ENCODE data around the gene GZF1.

The GZF1 gene

DNA sequence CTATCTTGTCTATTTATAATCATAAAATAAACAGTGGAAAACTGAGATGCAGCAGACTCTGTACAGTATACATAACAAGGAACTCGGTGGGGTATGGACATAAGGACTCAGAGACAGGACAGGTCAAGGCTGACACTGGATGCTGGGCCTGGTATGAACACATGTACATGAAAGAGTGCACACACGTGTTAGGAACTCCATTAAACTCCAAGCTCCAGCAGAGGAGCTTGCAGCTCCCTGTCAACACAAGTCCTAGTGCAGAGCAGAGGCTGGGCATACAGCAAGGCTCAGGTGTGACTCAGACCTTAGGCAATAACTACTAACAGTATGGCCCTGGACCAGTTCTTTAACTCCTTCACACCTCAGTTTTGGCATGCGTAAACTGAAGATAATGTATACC, 42.2 kb downstream of the GZF1 start:
- no peak for DNase-seq (ENCODE audit: low read depth in 1 of 2, low spot score in 1 of 2)

DNA sequence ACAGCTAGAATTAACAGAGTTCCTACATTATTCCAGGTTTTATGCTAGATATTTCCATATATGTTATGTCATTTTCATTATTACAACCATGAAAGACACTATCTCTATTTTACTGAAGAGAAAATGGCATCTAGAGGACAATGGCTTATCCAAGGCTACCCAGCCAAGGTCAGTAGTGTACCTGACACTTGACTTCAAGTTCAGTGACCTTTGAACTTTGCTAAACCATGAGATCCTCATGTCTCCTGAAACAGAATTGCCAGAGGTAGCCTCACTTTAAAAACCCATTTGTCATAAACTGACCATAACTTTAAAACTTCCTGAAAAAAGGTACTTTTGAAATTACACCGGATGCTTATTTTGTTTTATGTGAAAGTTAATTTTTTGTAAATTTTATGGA, 44.9 kb downstream of the GZF1 start:
- no peak for DNase-seq (ENCODE audit: low read depth in 1 of 2, low spot score in 1 of 2)

DNA sequence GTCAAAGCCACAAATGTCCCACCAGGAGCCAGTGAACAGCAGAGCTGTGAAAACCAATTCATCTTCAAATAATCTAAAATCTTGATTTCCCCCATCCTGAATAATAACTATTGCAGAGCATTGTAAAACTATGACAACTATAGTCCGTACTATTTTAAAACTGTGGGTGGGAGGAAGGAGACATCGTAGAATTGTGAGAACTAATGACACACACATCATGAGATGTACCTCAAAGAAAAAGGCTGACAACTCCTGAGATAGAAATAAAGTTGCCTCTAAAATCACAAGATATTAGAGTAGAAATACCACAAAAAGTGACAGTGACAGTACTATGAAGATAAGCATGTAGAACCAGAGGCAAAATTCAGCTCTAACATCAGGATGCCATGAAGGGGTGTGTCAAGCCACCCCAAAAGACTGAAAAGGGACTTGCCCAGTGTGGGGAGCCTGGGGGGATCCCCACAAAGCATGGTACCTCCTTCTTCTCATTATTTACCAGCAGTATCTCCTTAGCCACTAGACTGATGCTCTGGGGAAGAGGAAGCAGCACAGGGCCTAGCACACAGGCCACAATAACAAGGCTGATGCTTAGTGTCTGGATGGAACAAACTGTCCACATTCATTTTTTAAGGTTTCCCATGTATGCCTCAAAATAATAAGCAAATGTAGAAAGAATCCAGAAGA, 45.9 kb downstream of the GZF1 start:
- DNase-seq (ENCODE audit: low read depth in 1 of 2, low spot score in 1 of 2), result no peak

DNA sequence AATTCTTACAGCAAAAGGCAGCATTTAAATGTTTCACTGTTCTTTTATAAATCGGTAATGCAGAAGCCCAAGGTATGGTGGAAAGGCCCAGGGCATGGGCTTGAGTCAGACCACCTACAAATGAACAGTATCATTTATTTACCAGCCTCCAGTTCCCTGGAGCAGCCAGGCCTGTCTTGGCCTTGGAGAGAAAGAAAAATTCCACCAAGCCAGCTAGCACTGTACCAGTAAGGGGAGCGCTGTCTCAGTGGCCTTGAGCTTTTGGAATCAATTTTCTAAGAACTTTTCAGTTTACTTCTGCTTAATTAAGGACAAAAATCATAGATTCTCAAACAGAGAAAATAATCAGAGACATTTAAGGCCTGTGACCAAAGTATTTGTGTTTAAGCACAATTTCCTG, 47.0 kb downstream of the GZF1 start:
- DNase-seq (ENCODE audit: low read depth in 1 of 2, low spot score in 1 of 2), result no peak

DNA sequence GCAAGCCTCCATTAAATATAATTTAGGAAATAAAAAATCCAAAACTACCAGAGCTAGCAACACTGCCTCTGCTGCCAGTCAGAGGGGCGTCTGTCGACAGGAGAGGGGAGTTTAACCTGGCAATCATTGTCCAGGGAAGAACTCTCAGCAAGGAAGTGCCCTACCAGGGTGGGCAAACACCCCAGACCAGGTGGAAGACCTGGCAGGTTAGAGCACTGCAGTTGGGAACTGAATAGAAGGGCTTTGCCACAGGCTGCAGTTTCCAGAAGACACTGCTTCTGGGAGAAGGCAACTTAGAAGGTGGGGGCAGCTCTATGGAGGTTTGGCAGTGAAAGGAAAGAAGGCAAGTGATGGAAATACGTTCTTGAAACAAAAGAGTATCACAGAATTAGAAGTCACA, 47.8 kb downstream of the GZF1 start:
- DNase-seq (ENCODE audit: low read depth in 1 of 2, low spot score in 1 of 2), result no peak

DNA sequence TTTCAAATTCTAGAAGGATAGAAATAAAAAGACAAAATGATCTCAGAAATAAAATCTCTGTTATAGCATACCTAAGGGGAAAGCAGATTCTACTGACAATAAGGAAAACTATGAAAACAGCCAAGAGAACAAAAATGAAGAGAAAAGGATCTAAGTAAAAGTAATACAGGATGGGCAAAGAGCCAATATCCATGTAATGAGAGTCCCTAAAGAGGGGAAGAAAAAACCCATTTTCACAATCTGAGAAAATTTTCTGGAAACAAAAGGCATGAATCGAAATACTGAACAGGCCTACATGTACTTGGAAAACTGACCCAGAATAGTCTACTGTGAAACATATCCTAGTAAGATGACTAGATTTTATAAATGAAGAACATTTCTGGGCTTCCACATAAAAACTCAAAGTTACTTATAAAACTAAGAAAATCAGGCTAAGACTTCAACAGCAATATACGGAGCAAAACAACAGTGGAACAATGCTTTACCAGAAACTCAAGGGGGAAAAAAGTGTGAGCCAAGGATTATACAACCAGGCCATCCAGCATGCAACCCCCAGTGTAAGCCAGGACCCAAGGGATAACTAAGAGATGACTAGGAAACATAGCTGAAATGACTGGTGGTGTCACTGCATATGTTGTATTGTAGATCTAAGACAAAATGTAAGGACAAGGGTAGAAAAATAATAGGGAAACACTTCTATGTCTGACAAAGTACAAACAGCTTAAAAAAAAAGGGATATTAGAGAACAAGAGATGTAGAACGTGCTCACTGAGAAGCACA, 49.1 kb downstream of the GZF1 start:
- no peak for DNase-seq (ENCODE audit: low read depth in 1 of 2, low spot score in 1 of 2)

DNA sequence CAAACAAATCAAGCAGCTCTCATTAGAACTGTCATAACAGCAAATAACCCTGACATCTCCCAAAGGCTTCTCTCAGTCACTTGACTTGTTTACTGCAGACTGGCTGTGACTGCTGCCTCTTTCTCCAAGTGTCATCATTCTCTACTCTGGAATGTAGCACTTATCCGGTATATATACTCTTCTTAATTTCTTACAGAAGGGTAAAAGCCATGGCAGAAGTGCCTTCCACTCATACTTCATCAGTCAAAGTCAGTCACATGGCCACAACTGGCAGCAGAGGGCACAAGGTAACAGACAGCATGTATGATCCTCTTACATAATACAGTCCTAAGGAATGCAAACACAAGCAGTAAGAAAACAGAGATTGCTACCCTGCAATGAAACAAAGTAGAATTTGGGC, 50.0 kb downstream of the GZF1 start:
- no peak for DNase-seq (ENCODE audit: low read depth in 1 of 2, low spot score in 1 of 2)

DNA sequence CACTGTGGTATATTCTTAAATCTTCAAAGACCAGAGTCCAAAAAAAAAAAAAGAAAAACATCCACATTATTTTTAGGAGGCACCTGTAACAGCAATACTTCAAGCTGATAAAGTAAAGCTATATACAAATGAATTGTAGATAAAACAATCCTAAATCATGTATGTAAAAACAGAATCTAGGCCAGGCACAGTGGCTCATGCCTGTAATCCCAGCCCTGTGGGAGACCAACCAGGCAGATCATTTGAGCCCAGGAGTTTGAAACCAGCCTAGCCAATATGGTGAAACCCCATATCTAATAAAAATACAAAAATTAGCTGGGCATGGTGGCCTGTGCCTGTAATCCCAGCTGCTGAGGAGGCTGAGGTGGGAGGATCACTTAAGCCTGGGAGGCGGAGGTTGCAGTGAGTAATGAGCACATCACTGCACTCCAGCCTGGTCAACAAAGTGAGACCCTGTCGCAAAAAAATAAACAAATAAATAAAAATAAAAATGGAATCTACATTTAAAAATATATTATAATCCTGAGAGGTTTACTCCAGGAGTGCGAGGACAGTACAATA, 52.0 kb downstream of the GZF1 start:
- DNase-seq (ENCODE audit: low read depth in 1 of 2, low spot score in 1 of 2), result no peak

DNA sequence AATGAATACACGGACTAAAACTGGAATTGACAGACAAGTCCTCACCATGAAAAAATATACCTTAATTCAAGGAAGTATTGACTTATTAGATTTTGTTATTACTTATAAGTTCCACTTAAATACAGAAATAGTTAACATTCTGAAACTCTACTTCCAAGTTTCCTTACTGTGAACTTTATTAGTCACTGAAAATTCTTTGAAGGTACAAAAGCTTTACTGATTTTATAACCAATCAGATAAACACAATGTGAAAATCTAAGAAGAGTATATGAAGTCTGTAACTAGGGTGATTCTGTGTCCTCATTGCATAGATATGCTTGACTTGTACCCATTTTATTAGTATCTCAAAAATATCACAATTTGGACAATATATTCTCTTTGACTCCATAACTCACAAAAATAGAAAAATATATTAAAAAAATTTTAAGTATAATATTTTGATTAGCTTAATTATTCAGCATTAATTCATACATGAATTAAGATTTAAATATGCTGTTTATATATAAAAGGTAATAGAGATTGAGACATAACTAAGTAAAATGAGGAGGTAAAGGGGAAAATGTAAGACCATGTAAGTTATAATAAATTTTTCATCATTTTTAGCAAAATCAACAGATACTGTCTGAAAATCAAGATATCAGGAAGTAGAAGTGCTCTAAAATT, 52.7 kb downstream of the GZF1 start:
- no peak for DNase-seq (ENCODE audit: low read depth in 1 of 2, low spot score in 1 of 2)

DNA sequence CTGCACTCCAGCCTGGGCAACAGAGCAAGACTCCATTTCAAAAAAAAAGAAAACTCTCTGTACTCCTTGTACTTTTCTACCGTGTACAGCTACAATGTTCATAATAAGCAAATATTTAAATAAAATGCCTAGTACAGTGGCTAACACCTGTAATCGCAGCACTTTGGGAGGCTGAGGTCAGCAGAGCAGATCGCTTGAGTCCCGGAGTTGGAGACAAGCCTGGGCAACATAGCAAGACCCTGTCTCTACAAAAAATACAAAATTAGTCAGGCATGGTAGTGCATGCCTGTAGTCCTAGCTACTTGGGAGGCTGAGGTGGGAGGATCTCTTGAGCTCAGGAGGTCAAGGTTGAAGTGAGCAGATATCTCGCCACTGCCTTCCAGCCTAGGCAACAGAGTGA, 53.6 kb downstream of the GZF1 start:
- DNase-seq (ENCODE audit: low read depth in 1 of 2, low spot score in 1 of 2), result no peak

DNA sequence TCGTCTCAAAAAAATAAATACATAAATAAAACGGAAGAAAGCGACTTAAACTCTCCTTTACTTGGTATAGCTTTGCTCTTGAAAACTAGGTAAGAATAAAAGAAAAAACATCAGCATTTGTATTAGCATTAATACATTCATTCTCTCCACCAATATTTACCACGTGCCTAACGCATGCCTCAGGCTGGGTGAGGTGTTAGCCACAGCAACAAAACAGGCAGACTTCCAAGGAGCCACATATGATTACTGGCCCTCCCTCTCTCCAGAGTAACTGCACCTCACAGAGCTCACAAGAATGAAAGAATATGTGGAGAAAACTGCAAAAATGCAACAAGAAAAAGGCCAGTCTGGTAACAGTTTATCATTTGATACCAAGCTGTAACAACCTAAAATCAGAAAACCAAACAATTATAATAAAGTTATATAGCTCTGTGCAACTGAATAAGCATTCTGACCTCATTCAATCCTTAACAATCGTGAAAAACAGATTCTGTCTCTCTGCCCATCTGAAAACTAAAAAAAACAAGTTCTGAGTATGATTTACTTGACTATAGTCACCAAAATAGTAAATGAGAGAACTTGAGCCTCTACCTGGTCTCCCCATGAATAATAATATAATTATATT, 54.1 kb downstream of the GZF1 start:
- no peak for DNase-seq (ENCODE audit: low read depth in 1 of 2, low spot score in 1 of 2)

DNA sequence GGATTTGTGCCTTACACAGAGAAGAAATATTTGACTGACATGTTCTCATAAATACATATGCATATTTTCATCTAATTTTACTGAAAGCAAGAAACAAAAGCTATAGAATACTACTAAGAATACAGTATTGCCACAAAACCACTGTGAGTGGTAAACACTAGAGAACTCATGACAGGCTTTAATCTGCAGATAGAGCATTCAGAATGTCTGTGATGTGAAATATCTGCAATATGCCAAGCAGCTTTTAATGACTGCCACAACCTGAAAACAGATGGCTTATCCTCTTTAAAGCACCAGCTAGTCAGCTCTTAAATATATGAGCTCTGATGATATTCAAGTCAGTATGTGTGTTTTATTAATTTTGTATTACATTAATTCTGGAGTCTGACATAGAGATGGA, 55.9 kb downstream of the GZF1 start:
- no peak for DNase-seq (ENCODE audit: low read depth in 1 of 2, low spot score in 1 of 2)

DNA sequence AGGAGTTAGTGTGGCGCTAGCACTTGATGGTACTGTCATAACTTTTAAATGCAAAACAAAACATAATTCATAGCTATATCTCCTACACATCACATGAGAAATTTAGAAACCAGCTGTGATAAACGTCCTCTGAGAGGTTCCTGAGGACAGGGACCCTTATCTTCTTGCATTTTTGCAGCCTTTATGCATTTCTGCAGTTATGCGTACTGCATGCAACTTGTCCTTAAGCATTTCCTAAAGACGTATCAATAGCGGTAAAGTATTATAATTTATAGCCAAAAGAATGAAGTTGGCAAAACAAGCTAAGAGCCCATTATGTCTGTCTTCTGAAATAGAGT, 57.6 kb downstream of the GZF1 start:
- DNase-seq (ENCODE audit: low read depth in 1 of 2, low spot score in 1 of 2), result no peak

DNA sequence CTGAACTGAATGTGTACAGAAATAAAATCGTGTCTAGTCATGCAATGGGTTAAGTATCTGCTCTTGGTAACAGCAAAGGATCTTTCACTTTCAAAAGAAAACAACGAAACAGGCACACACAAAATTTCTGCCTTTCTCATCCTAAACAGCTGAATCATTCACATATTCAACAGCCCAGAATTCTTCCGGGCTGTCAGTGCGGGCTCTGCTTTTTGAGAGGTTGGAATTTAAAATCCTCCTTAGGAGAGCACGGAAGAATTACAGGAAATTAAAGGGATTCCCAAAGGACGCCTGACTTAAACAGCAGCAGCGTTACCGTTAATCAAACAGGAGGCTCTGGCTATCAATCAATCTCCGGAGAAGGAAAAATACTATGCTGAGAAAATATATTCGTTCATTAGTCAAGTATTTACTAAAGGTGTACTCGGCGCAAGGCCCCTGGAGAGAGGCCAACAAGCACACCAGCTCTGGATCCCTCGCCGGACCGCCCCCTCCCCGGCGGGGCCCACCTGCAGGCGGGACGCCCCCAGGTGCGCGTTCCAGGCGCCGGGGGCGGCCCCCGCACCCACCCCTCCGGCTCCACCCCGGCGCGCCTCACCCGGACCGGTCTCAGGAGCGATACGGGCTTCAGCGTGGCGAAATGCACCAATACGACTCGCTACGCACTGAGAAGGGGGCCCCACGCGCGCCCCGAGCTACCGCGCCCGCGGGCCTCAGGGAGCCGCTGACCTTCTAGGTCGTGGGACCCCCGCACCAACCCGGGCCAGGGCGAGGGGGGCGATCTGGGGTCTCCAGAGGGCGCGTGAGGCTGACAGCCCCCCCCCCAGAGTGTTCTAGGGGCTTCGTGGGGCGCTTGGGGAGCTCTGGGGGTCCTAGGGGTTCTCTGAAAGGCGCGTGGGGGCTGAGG, 58.3 kb downstream of the GZF1 start:
- DNase-seq (ENCODE audit: low read depth in 1 of 2, low spot score in 1 of 2), result peak in 1 of 2 donors; percentile 49

DNA sequence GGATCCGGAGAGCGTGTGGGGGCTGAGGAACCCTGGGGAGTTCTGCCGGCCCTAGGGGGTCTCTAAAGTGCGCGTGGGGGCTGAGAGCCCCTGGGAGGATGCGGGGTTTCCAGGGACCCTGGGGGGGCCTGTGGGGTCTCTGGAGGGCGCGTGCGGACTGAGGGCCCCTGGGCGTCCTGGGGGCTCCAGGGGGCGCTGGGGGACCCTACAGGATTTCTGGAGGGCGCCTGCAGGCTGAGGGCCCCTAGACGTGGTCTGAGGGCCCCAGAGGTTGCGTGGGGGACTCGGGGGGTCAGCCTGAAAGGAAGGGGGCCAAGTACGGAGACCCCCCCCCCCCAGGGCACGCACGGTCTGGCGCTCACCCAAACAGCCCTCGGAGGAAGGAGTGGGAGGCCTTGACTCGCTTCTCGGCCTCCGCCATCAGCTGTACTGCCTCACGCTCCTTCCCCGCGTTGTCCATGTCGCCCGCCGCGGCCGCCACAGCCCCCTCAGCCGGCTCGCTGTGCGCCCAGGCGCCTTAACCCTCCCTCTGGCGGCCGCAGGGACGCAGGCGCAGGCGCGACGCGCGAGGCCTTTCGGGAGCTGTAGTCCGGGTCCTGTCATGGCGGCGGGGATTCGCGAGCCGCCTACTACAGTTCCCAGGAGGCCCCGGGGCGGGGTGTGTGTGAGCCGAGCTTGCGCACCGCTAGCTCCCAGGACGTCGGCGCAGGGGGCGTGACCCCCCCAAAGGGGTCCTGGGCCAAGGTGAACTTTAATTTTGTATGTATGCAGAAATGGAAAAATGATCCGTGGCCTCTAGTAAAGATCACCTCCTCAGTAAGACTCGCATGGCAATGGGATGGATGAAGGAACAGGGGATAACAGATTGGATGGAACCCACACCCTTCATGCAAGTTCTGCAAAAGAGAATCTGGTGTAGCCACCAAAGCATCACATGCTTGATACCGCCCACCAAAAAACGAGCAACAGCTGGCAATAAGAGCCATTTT, 59.3 kb downstream of the GZF1 start, which contains the start of gene NAPB:
Gene NAPB (minus strand): TSS at position 546 of the 989 bp plus-strand sequence. CDS start 86 bp downstream, at position 460.
- peak; percentile 83 to 89 for DNase-seq (ENCODE audit: low read depth in 1 of 2, low spot score in 1 of 2)
